Stimulated activated CD8-positive, alpha-beta memory T cell treated with anti-CD3 and anti-CD28 coated beads, Interleukin-4, amount 100 ng/mL, for 24 hours (primary cell): ENCODE results near the gene FOXA3.

ENCODE experiments used
- DNase-seq: peaks from one replicate; pipeline ENCODE4 v3.0.0-alpha.2; 2020; ENCODE audit warnings: low read depth

The FOXA3 gene

GRCh38 chr19:45874620-45874966, 10.5 kb downstream of the FOXA3 start:
- DNase-seq = no peak

DNA sequence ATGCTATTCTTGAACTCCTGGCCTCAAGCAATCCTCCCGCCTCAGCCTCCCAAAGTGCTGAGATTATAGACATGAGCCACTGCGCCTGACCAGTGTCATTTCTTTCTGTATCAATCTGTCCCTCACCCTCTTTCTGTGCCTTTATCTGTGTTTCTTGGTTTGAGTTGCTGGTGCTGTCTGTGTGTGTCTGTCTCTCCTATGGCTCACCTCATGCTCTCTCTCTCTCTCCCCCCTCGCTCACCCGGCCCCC, 12.0 kb downstream of the FOXA3 start:
- no peak for DNase-seq

DNA sequence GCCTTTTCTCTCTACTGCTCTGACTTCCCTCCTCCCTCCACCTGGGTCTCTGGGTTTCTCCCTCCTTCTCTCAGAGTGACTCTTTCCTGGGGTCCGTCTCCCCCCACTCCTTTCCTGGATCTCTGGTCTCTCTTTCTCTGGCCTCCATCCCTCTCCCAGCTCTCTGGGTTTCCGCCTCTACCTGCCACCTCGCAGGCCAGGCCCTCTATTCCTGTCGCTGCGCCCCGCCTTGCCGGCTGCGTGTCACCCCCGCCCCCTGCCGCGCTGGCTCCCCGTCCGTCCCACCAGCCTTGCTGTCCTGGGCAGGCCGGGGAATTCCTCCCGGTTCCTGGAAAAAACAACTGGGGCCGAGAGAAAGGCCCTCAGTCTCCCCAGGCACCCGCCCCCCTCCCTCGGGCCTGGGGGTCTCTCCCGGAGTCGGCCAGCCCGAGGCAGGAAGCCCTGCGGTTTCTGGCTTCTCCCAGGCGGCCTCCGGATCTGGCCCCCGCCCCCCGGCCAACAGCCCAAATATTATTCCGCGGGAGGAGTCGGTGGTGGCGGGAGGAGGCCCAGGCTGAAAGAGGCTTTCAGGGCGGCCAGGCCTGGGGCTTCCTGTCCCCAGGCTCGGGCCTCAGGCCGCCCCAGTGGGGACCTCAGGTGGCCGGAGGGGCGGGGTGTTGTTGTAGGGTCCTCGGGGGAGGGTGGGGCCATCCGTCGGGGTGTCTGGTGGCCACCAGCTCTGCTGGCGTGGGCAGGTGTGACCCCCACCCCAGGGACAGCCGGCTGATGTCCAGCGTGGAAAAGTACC, 12.5 kb downstream of the FOXA3 start:
- DNase-seq = no peak

DNA sequence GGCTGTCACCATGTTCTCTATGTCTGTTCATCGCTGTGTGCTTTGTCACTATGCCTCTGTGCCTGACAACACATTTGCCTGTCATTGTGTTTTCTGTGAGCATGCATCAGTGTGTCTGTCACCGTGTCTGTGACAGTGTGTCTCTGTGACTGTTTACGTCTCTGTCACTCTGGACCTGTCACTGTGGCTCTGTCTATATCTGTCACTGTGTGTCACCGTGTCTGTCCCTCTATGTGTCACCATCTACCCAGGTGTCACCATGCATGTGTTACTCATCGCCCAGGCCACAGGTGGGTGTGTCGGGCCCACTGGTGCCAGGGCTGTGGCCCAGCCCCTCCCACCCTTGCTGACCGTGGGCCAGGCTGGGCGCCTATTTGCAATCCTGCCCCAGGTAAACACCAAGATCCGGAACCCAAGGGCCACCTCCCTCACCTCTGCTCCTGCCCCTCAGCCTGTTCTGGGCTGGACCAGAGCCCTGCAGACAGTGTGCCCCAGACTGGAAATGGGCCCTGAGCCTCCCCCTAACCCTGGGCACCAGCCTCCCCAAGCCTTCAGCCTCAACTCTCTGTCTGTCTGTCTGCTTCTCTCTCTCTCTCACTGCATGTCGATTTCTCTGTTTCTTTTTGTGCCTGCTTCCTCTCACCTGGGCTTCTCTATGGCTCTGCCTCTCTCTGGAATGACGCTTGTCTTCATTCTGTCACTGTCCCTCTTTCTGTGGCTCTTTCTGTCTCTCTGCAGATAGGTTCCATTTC, 14.1 kb downstream of the FOXA3 start:
- no peak for DNase-seq

GRCh38 chr19:45879055-45879454, 14.9 kb downstream of the FOXA3 start:
- no peak for DNase-seq

- no peak for DNase-seq
Measured at GRCh38 chr19:45879971-45880370, 15.8 kb downstream of the FOXA3 start.

DNA sequence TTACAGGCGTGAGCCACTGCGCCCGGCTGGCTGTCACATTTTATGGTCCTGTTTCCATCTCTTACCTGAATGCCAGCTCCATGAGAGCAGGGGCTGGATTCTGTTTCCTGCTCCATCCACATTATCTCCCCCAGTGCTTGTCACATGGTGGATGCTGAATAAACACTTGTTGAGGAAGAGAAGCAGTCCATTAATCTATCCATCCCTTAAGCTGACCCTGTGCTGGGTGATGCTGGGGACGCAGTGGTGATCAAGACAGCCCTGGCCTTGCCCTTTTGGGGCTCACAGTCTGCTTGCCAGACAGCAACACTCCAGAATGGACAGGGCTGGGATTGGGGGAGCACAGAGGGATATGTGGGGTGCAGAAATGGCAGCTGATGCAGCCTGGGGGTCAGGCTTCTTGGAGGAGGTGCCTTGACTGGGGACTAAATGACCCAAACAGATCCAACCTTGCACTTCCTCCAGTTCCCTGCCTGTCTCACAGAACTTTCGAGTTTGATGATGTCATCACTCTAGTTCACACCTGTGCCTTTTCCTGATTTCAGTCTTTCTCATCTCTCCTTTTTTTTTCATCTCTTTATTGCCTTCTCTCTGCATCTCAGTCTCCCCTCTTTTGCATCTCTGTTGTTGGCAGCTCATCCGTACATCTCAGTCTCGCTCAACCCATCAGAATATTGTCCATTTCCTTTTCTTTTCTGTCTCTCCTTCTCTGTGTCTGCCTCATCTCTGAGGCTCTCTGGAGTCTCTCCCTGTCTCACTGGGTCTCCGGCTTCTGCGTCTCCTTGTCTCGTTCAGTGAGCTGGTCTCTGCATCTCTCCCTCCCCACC, 17.2 kb downstream of the FOXA3 start:
- no peak for DNase-seq

- no peak for DNase-seq
Measured at GRCh38 chr19:45881909-45882528, 17.9 kb downstream of the FOXA3 start.

DNA sequence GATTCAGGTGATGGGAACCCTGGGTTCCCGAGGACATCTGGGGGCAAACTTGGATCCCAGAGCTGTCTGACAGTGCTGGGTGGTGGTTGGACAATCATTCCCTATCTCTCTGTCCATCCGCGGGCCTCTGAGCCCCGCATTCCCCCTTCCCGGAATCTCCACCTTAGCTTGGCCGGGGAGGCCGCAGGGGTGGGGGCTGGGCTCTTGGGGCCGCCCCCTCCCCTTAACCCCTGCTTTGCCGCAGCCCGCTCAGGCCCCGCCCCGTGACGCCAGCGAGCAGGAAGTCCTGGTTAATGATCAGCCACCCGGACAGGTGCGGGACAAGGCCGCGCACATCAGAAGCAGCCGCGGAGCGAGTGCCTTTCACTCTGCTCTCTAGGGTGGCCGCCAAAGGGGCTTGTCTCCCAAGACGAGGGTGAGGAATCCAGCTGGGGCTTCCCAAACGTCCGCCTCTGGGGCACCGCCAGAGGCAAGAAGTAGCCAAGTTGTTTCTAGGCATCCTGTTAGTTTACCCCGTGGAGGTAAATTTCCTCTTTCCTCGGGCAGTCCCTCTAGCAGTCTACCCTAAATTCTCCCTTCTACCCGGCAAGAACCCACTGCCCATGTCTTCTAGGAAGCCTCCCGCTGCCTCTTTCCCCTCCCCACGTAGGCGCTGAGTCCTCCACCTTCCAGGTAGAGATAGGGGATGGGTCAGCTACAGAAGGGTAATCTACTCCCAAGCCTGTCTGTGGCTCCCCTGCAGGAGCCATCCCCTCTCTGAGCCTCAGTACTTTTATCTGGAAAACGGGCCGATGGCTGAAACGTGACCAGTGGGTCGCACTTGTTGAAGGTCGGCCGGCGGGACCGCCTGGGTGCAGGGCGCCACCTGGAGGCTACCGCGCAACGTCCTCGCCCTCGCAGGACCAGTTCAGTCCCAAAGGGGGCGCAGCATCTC, 18.8 kb downstream of the FOXA3 start:
- DNase-seq = peak; percentile 75

DNA sequence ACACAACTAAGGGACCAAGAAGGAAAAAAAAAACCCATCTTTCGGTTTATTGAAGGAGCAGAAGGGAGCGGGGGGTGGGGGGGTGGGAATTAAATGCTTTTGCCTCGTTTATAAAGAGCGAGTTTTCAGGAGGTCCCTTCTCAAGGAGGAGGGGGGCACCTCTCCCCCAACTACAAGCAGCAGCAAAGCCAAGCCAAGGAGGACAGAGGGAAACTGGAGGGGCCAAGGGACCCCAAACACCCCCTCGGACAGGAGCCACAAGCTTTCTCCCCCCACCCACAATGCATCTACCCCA, 19.4 kb downstream of the FOXA3 start:
- DNase-seq = no peak

GRCh38 chr19:45883881-45884681, 20.0 kb downstream of the FOXA3 start:
- no peak for DNase-seq

GRCh38 chr19:45884682-45885555, 20.8 kb downstream of the FOXA3 start:
- DNase-seq = no peak

GRCh38 chr19:45885556-45886426, 21.7 kb downstream of the FOXA3 start, which contains the start of gene IRF2BP1:
Gene IRF2BP1 (minus strand): TSS chr19:45886141. CDS start chr19:45885774, 367 bp downstream.
- peak; percentile 81 for DNase-seq

GRCh38 chr19:45886427-45887199, 22.5 kb downstream of the FOXA3 start:
- peak; percentile 81 for DNase-seq

- DNase-seq = no peak
Measured at GRCh38 chr19:45887200-45887710, 23.1 kb downstream of the FOXA3 start.

DNA sequence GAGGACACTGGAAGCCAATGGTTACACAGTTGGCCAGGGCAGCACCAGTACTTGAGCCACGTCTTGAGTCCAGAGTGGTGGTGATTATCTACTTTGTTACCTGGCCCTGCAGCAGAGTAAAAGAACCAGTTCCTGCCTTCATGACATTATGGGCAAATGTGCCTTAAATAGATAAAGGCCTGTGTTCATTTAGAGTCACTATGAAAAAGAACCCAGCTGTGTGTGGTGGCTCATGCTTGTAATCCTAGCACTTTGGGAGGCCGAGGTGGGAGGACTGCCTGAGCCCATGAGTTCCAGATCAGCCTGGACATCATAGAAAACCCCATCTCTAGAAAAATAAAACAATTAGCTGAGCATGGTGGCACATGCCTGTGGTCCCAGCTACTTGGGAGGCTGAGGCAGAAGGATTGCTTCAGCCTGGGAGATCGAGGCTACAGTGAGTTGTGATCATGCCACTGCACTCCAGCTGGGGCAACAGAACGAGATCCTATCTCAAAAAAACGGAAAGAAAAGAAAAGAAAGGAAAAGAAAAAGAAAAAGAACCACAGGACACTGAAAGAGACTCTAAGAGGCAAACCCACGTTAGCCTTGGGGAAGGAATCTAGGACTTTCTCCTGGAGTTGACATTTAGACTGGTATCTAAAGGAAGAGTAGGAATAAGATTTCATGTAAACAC, 25.2 kb downstream of the FOXA3 start:
- DNase-seq = no peak

GRCh38 chr19:45890877-45891276, 26.8 kb downstream of the FOXA3 start:
- no peak for DNase-seq
